GM19463 (cell line): ENCODE data around the gene KRTAP3-1.

ENCODE experiments used
- ATAC-seq: cut with Tn5 transposase; IDR thresholded peaks from one replicate; pipeline ENCODE4 v1.9.1; 2021; ENCODE audit warnings: mild to moderate bottlenecking, moderate library complexity; ENCODE audit not compliant: unreplicated experiment

Gene KRTAP3-1

GRCh38 chr17:40980596-40980995 is 28.3 kb downstream of the KRTAP3-1 start:
- ATAC-seq, result no peak

GRCh38 chr17:40980117-40980516 is 28.8 kb downstream of the KRTAP3-1 start:
- ATAC-seq, result no peak

- no peak for ATAC-seq
These were observed 30.3 kb downstream of the KRTAP3-1 start for GRCh38 chr17:40978575-40979151.

GRCh38 chr17:40975516-40975915 is 33.4 kb downstream of the KRTAP3-1 start:
- ATAC-seq, result no peak

GRCh38 chr17:40974366-40974765 is 34.6 kb downstream of the KRTAP3-1 start:
- ATAC-seq, result no peak

- no peak for ATAC-seq
These were observed 41.3 kb downstream of the KRTAP3-1 start for GRCh38 chr17:40967582-40967981.

- no peak for ATAC-seq
These were observed 42.1 kb downstream of the KRTAP3-1 start, which contains the start of gene KRT39 for GRCh38 chr17:40966848-40967247. Gene KRT39, minus strand, starts transcription at chr17:40966948. Its CDS starts 92 bp downstream, at chr17:40966856.

- ATAC-seq, result no peak
These were observed 45.1 kb downstream of the KRTAP3-1 start for GRCh38 chr17:40963838-40964237.

GRCh38 chr17:40962059-40962561 is 46.8 kb downstream of the KRTAP3-1 start:
- ATAC-seq, result no peak

GRCh38 chr17:40961591-40961990 is 47.3 kb downstream of the KRTAP3-1 start:
- ATAC-seq, result no peak

- no peak for ATAC-seq
These were observed 48.8 kb downstream of the KRTAP3-1 start for GRCh38 chr17:40960144-40960543.
